Neuronal stem cell (in vitro differentiated cells): ENCODE results near the gene NTRK3.

Source experiments
- DNase-seq: peaks from one replicate; pipeline ENCODE4 v3.0.0-alpha.2; 2013; ENCODE audit warnings: low spot score
- H2AFZ ChIP-seq: one replicate; pipeline ENCODE4 v1.6.1; 2013; ENCODE audit warnings: mild to moderate bottlenecking, low read length, inconsistent platforms
- H2AK5ac ChIP-seq: 2 replicates; pipeline ENCODE4 v1.6.1; 2013; ENCODE audit warnings: low read depth, mild to moderate bottlenecking, inconsistent platforms, low read length, moderate library complexity, mixed read lengths
- H2BK120ac ChIP-seq: 2 replicates; pipeline ENCODE4 v1.6.1; 2013; ENCODE audit warnings: low read depth, mild to moderate bottlenecking, inconsistent platforms, low read length, moderate library complexity, mixed read lengths
- H2BK12ac ChIP-seq: one replicate; pipeline ENCODE4 v1.6.1; 2013; ENCODE audit warnings: low read length, inconsistent platforms
- H2BK15ac ChIP-seq: 2 replicates; pipeline ENCODE4 v1.6.1; 2013; ENCODE audit warnings: mild to moderate bottlenecking, low read length, inconsistent platforms, mixed read lengths
- H2BK5ac ChIP-seq: one replicate; pipeline ENCODE4 v1.6.1; 2013; ENCODE audit warnings: inconsistent platforms, mild to moderate bottlenecking, low read length, moderate library complexity
- H3K14ac ChIP-seq: one replicate; pipeline ENCODE4 v1.6.1; 2013; ENCODE audit warnings: low read length, inconsistent platforms
- H3K18ac ChIP-seq: 2 replicates; pipeline ENCODE4 v1.6.1; 2013; ENCODE audit warnings: low read length, inconsistent platforms
- H3K23ac ChIP-seq: 2 replicates; pipeline ENCODE4 v1.6.1; 2013; ENCODE audit warnings: low read depth, mild to moderate bottlenecking, mixed read lengths, low read length, inconsistent platforms; ENCODE audit not compliant: poor library complexity
- H3K27ac ChIP-seq: replicated peaks from 3 replicates; pipeline ENCODE4 v1.5.1; 2013; ENCODE audit warnings: low read length, inconsistent platforms
- H3K27me3 ChIP-seq, 3 experiments: 2 replicates each; pipeline ENCODE4 v1.6.1; 2013; ENCODE audit warnings: low read length in 3 of 3, mild to moderate bottlenecking in 2 of 3, inconsistent platforms in 1 of 3, low read depth in 1 of 3, mixed read lengths in 1 of 3, moderate library complexity in 1 of 3; ENCODE audit not compliant: control insufficient read depth in 3 of 3, insufficient read depth in 3 of 3
- H3K36me3 ChIP-seq, 2 donors: replicated peaks in 1 of 2; 2 replicates each; pipeline ENCODE4 v1.6.1; 2013; ENCODE audit warnings: low read length in 2 of 2; ENCODE audit not compliant: control insufficient read depth in 2 of 2, insufficient read depth in 2 of 2
- H3K4ac ChIP-seq: 2 replicates; pipeline ENCODE4 v1.6.1; 2013; ENCODE audit warnings: inconsistent platforms, mild to moderate bottlenecking, low read length, moderate library complexity
- H3K4me1 ChIP-seq, 2 donors: 1 replicate in 1 of 2; 2 replicates in 1 of 2; pipeline ENCODE4 v1.6.1; 2013; ENCODE audit warnings: low read length in 2 of 2, low read depth in 1 of 2; ENCODE audit not compliant: control insufficient read depth in 2 of 2, insufficient read depth in 1 of 2
- H3K4me2 ChIP-seq: one replicate; pipeline ENCODE4 v1.6.1; 2013; ENCODE audit warnings: mild to moderate bottlenecking, low read length, inconsistent platforms; ENCODE audit not compliant: insufficient read depth, poor library complexity, severe bottlenecking
- H3K4me3 ChIP-seq, 2 donors: 2 replicates each; pipeline ENCODE4 v1.5.1; 2013; ENCODE audit warnings: low read length in 2 of 2, mild to moderate bottlenecking in 2 of 2, inconsistent platforms in 1 of 2, moderate library complexity in 1 of 2
- H3K79me1 ChIP-seq: one replicate; pipeline ENCODE4 v1.6.1; 2013; ENCODE audit warnings: low read depth, mild to moderate bottlenecking, inconsistent platforms, low read length, moderate library complexity
- H3K9ac ChIP-seq: one replicate; pipeline ENCODE4 v1.6.1; 2013; ENCODE audit warnings: mild to moderate bottlenecking, low read depth, low read length, inconsistent platforms; ENCODE audit not compliant: poor library complexity
- H3K9me3 ChIP-seq, 2 donors: replicated peaks in 1 of 2; 2 replicates each; pipeline versions ENCODE3 to v1.6.1; 2013; ENCODE audit warnings: low read length in 2 of 2, mild to moderate bottlenecking in 2 of 2, inconsistent platforms in 1 of 2, low read depth in 1 of 2, mixed read lengths in 1 of 2, moderate library complexity in 1 of 2; ENCODE audit not compliant: control insufficient read depth in 2 of 2, insufficient read depth in 1 of 2
- H4K8ac ChIP-seq: one replicate; pipeline ENCODE4 v1.6.1; 2013; ENCODE audit warnings: low read depth, mild to moderate bottlenecking, inconsistent platforms, low read length, moderate library complexity
- H4K91ac ChIP-seq: one replicate; pipeline ENCODE4 v1.6.1; 2013; ENCODE audit warnings: low read length, low read depth, mild to moderate bottlenecking, inconsistent platforms; ENCODE audit not compliant: poor library complexity
- WGBS, 2 donors: extraction: QIAGEN DNeasy Blood & Tissue Kit; methylation state at CpG; one replicate each; pipeline ENCODE4 v1.1.7; 2013; ENCODE audit warnings: missing lambda C conversion rate in 2 of 2, mixed read lengths in 1 of 2; ENCODE audit not compliant: insufficient read length in 2 of 2, insufficient replicate concordance in 1 of 2; ENCODE audit errors: extremely low coverage in 2 of 2; 5-methylcytosine and 5-hydroxymethylcytosine counted together

NTRK3 gene

GRCh38 chr15:88247914-88248313, 8.6 kb downstream of the NTRK3 start:
- H3K23ac ChIP-seq = no peak overlapping the region
- no peaks in the 10 kb centered on the region for H3K79me1 ChIP-seq
- H4K8ac ChIP-seq = no peak overlapping the region
- H3K4ac ChIP-seq = no peak overlapping the region
- no peak overlapping the region for H3K27ac ChIP-seq
- no peak overlapping the region for H3K9ac ChIP-seq
- no peak overlapping the region for H2AK5ac ChIP-seq
- no peak overlapping the region for H3K4me3 ChIP-seq
- no peak for DNase-seq
- no peak overlapping the region for H3K4me2 ChIP-seq
- H2AFZ ChIP-seq = no peak overlapping the region
- H3K14ac ChIP-seq = no peak overlapping the region
- no peaks in the 10 kb centered on the region for H3K9me3 ChIP-seq
- H2BK120ac ChIP-seq = no peak overlapping the region
- no peak overlapping the region for H3K18ac ChIP-seq
- peaks cover 0 to 6% of the 10 kb centered on the region in 2 donors for H3K4me1 ChIP-seq
- peak overlapping the region; percentile 9 for H2BK15ac ChIP-seq
- WGBS, 2 donors = no CpG with 5 or more reads among the region's 4 CpGs
- no peak overlapping the region for H4K91ac ChIP-seq
- H2BK5ac ChIP-seq = no peak overlapping the region
- H3K36me3 ChIP-seq = no peaks in the 10 kb centered on the region
- peaks cover 0 to 3% (median 0%) of the 10 kb centered on the region in 3 experiments for H3K27me3 ChIP-seq
- H2BK12ac ChIP-seq = no peak overlapping the region

- Histone ChIP-seq H4K8ac (no peak overlapping the region), H2BK15ac (peak overlapping the region; percentile 38), H3K18ac (peak overlapping the region; percentile 54), H3K9ac (peak overlapping the region; percentile 25), H3K4me2 (no peak overlapping the region), H3K79me1 (no peaks in the 10 kb centered on the region), H3K27ac (no peak overlapping the region), H2AFZ (peak overlapping the region; percentile 73), H4K91ac (no peak overlapping the region), H2BK12ac (no peak overlapping the region), H2AK5ac (no peak overlapping the region), H3K4me3 (no peak overlapping the region), H2BK5ac (no peak overlapping the region), H3K4me1 (peaks cover 0 to 6% of the 10 kb centered on the region in 2 donors), H3K36me3 (no peaks in the 10 kb centered on the region), H3K4ac (no peak overlapping the region), H3K14ac (peak overlapping the region; percentile 73), H2BK120ac (no peak overlapping the region), H3K9me3 (no peaks in the 10 kb centered on the region), H3K23ac (no peak overlapping the region), H3K27me3 (no peaks in the 10 kb centered on the region)
- WGBS, 2 donors = no CpG with 5 or more reads among the region's 27 CpGs
- DNase-seq = peak; percentile 81
These were observed 9.7 kb downstream of the NTRK3 start for GRCh38 chr15:88246666-88247446.

GRCh38 chr15:88246081-88246480, 10.5 kb downstream of the NTRK3 start:
- Histone ChIP-seq H4K91ac (no peak overlapping the region), H3K4me2 (no peak overlapping the region), H2AFZ (no peak overlapping the region), H3K9me3 (no peaks in the 10 kb centered on the region), H2BK15ac (no peak overlapping the region), H3K27me3 (no peaks in the 10 kb centered on the region), H3K4me3 (no peak overlapping the region), H3K79me1 (no peaks in the 10 kb centered on the region), H4K8ac (no peak overlapping the region), H2AK5ac (no peak overlapping the region), H3K14ac (no peak overlapping the region), H3K23ac (no peak overlapping the region), H3K4ac (no peak overlapping the region), H3K18ac (no peak overlapping the region), H3K27ac (no peak overlapping the region), H3K4me1 (peaks cover 0 to 9% of the 10 kb centered on the region in 2 donors), H2BK120ac (no peak overlapping the region), H3K9ac (no peak overlapping the region), H2BK12ac (no peak overlapping the region), H2BK5ac (no peak overlapping the region), H3K36me3 (no peaks in the 10 kb centered on the region)
- no peak for DNase-seq
- WGBS, 2 donors = no CpG with 5 or more reads among the region's 7 CpGs

- Histone ChIP-seq H2AK5ac (no peak overlapping the region), H2BK15ac (no peak overlapping the region), H2BK12ac (no peak overlapping the region), H3K23ac (no peak overlapping the region), H2AFZ (no peak overlapping the region), H3K4me3 (no peak overlapping the region), H3K14ac (no peak overlapping the region), H3K27me3 (no peaks in the 10 kb centered on the region), H3K4me1 (peaks cover 0 to 9% of the 10 kb centered on the region in 2 donors), H3K79me1 (no peaks in the 10 kb centered on the region), H3K27ac (no peak overlapping the region), H4K91ac (no peak overlapping the region), H3K18ac (no peak overlapping the region), H2BK5ac (no peak overlapping the region), H4K8ac (no peak overlapping the region), H3K4me2 (no peak overlapping the region), H3K9me3 (no peaks in the 10 kb centered on the region), H3K9ac (no peak overlapping the region), H3K36me3 (no peaks in the 10 kb centered on the region), H3K4ac (no peak overlapping the region), H2BK120ac (no peak overlapping the region)
- no CpG with 5 or more reads among the region's 2 CpGs for WGBS, 2 donors
- DNase-seq = peak; percentile 48
These were observed 12.4 kb downstream of the NTRK3 start for GRCh38 chr15:88243895-88244787.
